GM12801 (cell line): Measurements from ENCODE around the gene LRRC27.

Source experiments
- CTCF ChIP-seq: IDR thresholded peaks from one replicate; pipeline ENCODE4 v1.5.1; 2011; ENCODE audit warnings: control low read depth; ENCODE audit not compliant: insufficient read length; ENCODE audit errors: extremely low read depth

LRRC27 gene

GRCh38 chr10:132316133-132316532 lies 15.9 kb upstream of the LRRC27 start:
- TF ChIP-seq CTCF: no peak

DNA sequence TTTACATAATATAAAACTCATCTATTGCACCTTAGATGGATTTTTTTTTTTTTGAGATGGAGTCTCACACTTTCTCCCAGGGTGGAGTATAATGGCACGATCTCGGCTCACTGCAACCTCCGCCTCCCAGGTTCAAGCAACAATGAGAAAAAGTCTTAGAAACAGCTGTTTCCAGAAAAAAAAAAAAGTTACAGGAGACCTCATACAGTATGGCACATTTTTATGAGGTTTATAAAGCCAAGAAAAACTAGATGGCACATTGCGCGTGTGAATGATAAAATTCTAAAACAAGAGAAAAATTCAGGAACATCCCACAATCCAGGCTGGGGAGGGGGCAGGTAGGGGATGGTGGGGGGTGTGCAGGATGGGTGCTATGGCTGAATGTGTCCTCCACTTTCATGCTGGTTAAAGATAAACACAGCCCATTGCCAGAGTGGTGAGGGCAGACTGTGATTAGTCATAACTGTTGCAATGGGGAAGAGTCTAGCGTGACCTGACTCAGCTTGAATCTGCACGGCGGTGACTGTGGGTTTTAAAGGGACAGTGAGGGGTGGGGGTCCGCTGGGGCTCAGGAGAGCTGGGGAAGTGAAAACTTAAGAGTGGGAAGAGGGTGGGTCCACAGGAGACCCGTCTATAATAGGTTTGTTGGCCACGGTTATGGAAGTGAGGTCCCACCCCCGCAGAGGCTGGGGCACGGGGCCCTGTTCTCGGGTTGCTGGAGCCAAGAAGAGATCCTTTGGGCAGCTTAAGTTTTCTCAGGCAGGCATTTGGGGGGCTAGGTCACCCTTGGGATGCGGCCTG lies 11.9 kb upstream of the LRRC27 start:
- no peak for TF ChIP-seq CTCF

- TF ChIP-seq CTCF: no peak
Observed at GRCh38 chr10:132320654-132321469, 11.1 kb upstream of the LRRC27 start.

DNA sequence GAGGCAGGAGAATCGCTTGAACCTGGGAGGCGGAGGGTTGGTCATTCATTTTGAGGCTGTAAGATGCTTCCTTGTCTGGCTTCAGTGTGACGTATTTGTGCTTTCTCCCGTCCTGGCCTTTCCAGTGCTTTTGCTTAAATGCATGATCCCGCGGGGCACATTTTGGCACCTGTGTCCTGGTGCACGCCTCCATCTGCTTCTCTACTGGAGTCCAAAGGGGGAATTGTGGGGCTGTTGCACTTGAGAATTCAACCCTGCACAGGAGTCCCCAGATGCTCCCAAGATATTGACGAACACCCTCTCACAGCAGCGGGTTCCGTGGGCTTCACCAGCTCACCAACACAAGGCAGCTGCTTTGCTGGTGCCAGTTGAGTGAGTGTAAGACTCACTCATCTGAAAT lies 10.3 kb upstream of the LRRC27 start:
- no peak for TF ChIP-seq CTCF

- no peak for TF ChIP-seq CTCF
Observed at GRCh38 chr10:132322586-132323048, 9.4 kb upstream of the LRRC27 start.

DNA sequence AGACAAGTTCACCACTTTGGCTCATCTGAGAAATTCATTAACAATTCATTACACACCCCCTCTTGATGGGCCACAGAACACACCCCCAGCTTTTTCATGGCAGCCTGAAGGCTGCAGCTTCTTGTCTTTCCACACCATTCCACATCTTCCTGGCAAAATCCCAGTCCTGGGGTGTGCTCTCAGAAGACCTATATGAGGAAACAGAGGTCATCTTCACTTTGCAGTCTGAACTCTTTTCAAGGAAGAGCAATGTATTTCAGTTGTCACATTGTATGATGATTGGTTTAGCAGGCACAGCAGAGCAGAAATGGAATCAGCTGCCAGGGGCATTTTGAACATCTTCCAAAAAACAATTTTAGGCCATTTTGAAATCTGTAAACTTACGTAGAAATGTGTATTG lies 7.8 kb upstream of the LRRC27 start:
- no peak for TF ChIP-seq CTCF

GRCh38 chr10:132326344-132326889 lies 5.6 kb upstream of the LRRC27 start:
- TF ChIP-seq CTCF: no peak
